Activated CD4-positive, alpha-beta T cell treated with anti-CD3 and anti-CD28 coated beads, Interleukin-10, Interleukin-2, amounts not matched to agents 100 ng/mL and 50 ng/mL, durations not matched to agents 16 hours and 8 hours (primary cell): ENCODE results near the gene OR5W2.
A peak's percentile ranks its signal among the peaks of the same experiment; 100 is the strongest.
"Not testable (repeated sequence)": the region's sequence is repeated elsewhere in the genome, so short reads cannot be mapped to it uniquely, and the experiment has no call there.

Experiments used
- DNase-seq: peaks from one replicate; pipeline ENCODE4 v3.0.0-alpha.2; 2020

OR5W2 gene

GRCh38 chr11:55914482-55914881, at the start of gene OR5W2:
Gene OR5W2 (minus strand): TSS chr11:55914582. CDS start chr11:55914582, 0 bp downstream.
- DNase-seq = no peak

GRCh38 chr11:55956521-55956920, 42.1 kb upstream of the OR5W2 start:
- DNase-seq = no peak

- DNase-seq = no peak
Observed at GRCh38 chr11:55949330-55949729, 34.9 kb upstream of the OR5W2 start.

- peak; percentile 30 for DNase-seq
Observed at GRCh38 chr11:55942785-55943392, 28.5 kb upstream of the OR5W2 start.

GRCh38 chr11:55936300-55936699, 21.9 kb upstream of the OR5W2 start, which contains the start of gene OR5I1:
Gene OR5I1 (minus strand): TSS chr11:55936400. CDS start chr11:55936400, 0 bp downstream.
- DNase-seq = no peak

GRCh38 chr11:55920537-55920936, 6.2 kb upstream of the OR5W2 start:
- DNase-seq = no peak

- no peak for DNase-seq
Observed at GRCh38 chr11:55902308-55902707, 12.1 kb downstream of the OR5W2 start.

GRCh38 chr11:55895216-55895615, 19.2 kb downstream of the OR5W2 start:
- DNase-seq = no peak

- DNase-seq = not testable (repeated sequence)
Observed at GRCh38 chr11:55885481-55885880, 28.9 kb downstream of the OR5W2 start.

GRCh38 chr11:55884995-55885394, 29.4 kb downstream of the OR5W2 start:
- DNase-seq = not testable (repeated sequence)

GRCh38 chr11:55882997-55883396, 31.4 kb downstream of the OR5W2 start, which contains the start of gene TRIM51:
Gene TRIM51 (plus strand): TSS chr11:55883297. CDS start chr11:55885429, 2,132 bp downstream.
- DNase-seq = not testable (repeated sequence)

GRCh38 chr11:55873146-55873545, 41.2 kb downstream of the OR5W2 start:
- not testable (repeated sequence) for DNase-seq

- not testable (repeated sequence) for DNase-seq
Observed at GRCh38 chr11:55872731-55873130, 41.7 kb downstream of the OR5W2 start.

- not testable (repeated sequence) for DNase-seq
Observed at GRCh38 chr11:55867354-55867753, 47.0 kb downstream of the OR5W2 start.
